GM23338 (cell line): Measurements from ENCODE around the gene FRMD4A. TPM values are rescaled to one million over a fixed set of nuclear protein-coding genes. Genes with fewer than 3 reads are reported as not detected.

Experiments
- ATAC-seq: fragments of 200-7000 bp; cut with Tn5 transposase; 3 replicates; pipeline ENCODE4 v1.9.1; 2020
- DNase-seq: peaks from one replicate; pipeline ENCODE4 v3.0.0-alpha.2; 2015; ENCODE audit warnings: low spot score
- H2AFZ ChIP-seq: fragments of 200-600 bp; sonication (generic); 2 replicates; pipeline ENCODE4 v1.8.0; 2016; ENCODE audit warnings: antibody characterized with exemption, mild to moderate bottlenecking, moderate library complexity
- H3F3A ChIP-seq: fragments of 200-600 bp; sonication (generic); replicated peaks from 2 replicates; pipeline ENCODE4 v1.8.0; 2017; ENCODE audit warnings: antibody characterized with exemption, mixed run types, low read depth
- H3K27ac ChIP-seq: fragments of 200-600 bp; sonication (generic); 2 replicates; pipeline ENCODE4 v1.6.1; 2016; ENCODE audit warnings: low read depth
- H3K27me3 ChIP-seq: fragments of 200-600 bp; sonication (generic); 2 replicates; pipeline ENCODE4 v1.8.0; 2016; ENCODE audit warnings: mild to moderate bottlenecking, mixed run types, moderate library complexity; ENCODE audit not compliant: insufficient read depth
- H3K36me3 ChIP-seq: fragments of 200-600 bp; sonication (generic); 2 replicates; pipeline ENCODE4 v1.8.0; 2016; ENCODE audit warnings: mild to moderate bottlenecking; ENCODE audit not compliant: insufficient read depth
- H3K4me1 ChIP-seq: fragments of 200-600 bp; sonication (generic); 2 replicates; pipeline ENCODE4 v1.8.0; 2016; ENCODE audit warnings: mild to moderate bottlenecking, moderate library complexity; ENCODE audit not compliant: insufficient read depth
- H3K4me2 ChIP-seq: fragments of 200-600 bp; sonication (generic); 2 replicates; pipeline ENCODE4 v1.7.1; 2017; ENCODE audit warnings: mixed run types
- H3K4me3 ChIP-seq: fragments of 200-600 bp; sonication (generic); 2 replicates; pipeline ENCODE4 v1.6.1; 2016; ENCODE audit warnings: mixed run types
- H3K79me2 ChIP-seq: fragments of 200-600 bp; sonication (generic); replicated peaks from 2 replicates; pipeline ENCODE4 v1.8.0; 2017; ENCODE audit warnings: mild to moderate bottlenecking; ENCODE audit not compliant: insufficient read depth
- H3K9me2 ChIP-seq: fragments of 200-600 bp; sonication (generic); 2 replicates; pipeline ENCODE4 v1.8.0; 2017; ENCODE audit not compliant: insufficient read depth
- H4K20me1 ChIP-seq: fragments of 200-600 bp; sonication (generic); replicated peaks from 2 replicates; pipeline ENCODE4 v1.8.0; 2017; ENCODE audit warnings: mild to moderate bottlenecking; ENCODE audit not compliant: insufficient read depth
- H3K27ac Mint-ChIP-seq: 2 replicates; pipeline ENCODE4 v1.8.0; 2020; ENCODE audit warnings: inconsistent platforms, mild to moderate bottlenecking, moderate library complexity, mixed read lengths
- H3K27me3 Mint-ChIP-seq: 3 replicates; pipeline ENCODE4 v1.8.0; 2022; ENCODE audit warnings: low read depth, mild to moderate bottlenecking, moderate library complexity, mixed read lengths, inconsistent platforms; ENCODE audit not compliant: insufficient read depth, poor library complexity
- H3K36me3 Mint-ChIP-seq: 3 replicates; pipeline ENCODE4 v1.8.0; 2021; ENCODE audit warnings: low read depth, mild to moderate bottlenecking, inconsistent platforms, moderate library complexity, mixed read lengths
- H3K4me1 Mint-ChIP-seq: 3 replicates; pipeline ENCODE4 v1.8.0; 2020; ENCODE audit warnings: mild to moderate bottlenecking, inconsistent platforms, mixed read lengths
- H3K4me3 Mint-ChIP-seq: 3 replicates; pipeline ENCODE4 v1.8.0; 2021; ENCODE audit warnings: moderate library complexity, mild to moderate bottlenecking, inconsistent platforms, mixed read lengths
- H3K9me3 Mint-ChIP-seq: 3 replicates; pipeline ENCODE4 v1.8.0; 2020; ENCODE audit warnings: moderate library complexity, mild to moderate bottlenecking, inconsistent platforms, mixed read lengths
- CREB1 ChIP-seq: fragments of 250-450 bp; sonication (Bioruptor Pico); IDR thresholded peaks from 2 replicates; pipeline ENCODE4 v1.5.0; 2020; ENCODE audit warnings: low read depth, mild to moderate bottlenecking, moderate library complexity
- CTCF ChIP-seq, 2 experiments: fragments of 200-600 bp in 1 of 2; sonication (generic) in 1 of 2; conservative IDR thresholded peaks; 2 replicates each; pipeline versions ENCODE4 v1.5.1 to v1.6.1; 2016 to 2017; ENCODE audit warnings: antibody characterized with exemption in 2 of 2, low read depth in 2 of 2, mild to moderate bottlenecking in 2 of 2, moderate library complexity in 1 of 2
- ETS1 ChIP-seq: IDR thresholded peaks from 2 replicates; pipeline ENCODE4 v1.6.1; 2016; ENCODE audit warnings: antibody characterized with exemption
- EZH2phosphoT487 ChIP-seq: fragments of 200-600 bp; sonication (generic); IDR thresholded peaks from one replicate; pipeline ENCODE4 v1.8.1; 2018; ENCODE audit warnings: antibody characterized with exemption; ENCODE audit not compliant: unreplicated experiment
- NANOG ChIP-seq: IDR thresholded peaks from 2 replicates; pipeline ENCODE4 v1.6.1; 2016; ENCODE audit warnings: antibody characterized with exemption, borderline replicate concordance
- POLR2AphosphoS5 ChIP-seq: IDR thresholded peaks from 2 replicates; pipeline ENCODE4 v1.6.1; 2016; ENCODE audit warnings: antibody characterized with exemption, low read depth
- STAT1 ChIP-seq: IDR thresholded peaks from one replicate; pipeline ENCODE4 v1.6.1; 2016; ENCODE audit warnings: antibody characterized with exemption; ENCODE audit not compliant: unreplicated experiment
- ZNF114 ChIP-seq: fragments of 250-450 bp; sonication (Bioruptor Pico); IDR thresholded peaks from 2 replicates; pipeline ENCODE4 v1.5.0; 2020; ENCODE audit warnings: mild to moderate bottlenecking, moderate library complexity
- ZNF462 ChIP-seq: fragments of 250-450 bp; sonication (Bioruptor Pico); IDR thresholded peaks from 2 replicates; pipeline ENCODE4 v1.5.0; 2020; ENCODE audit warnings: mild to moderate bottlenecking, moderate library complexity
- polyA plus RNA-seq: library from polyadenylated mRNA; unstranded; fragments of >200 nt; fragmentation: Nextera tagmentation; extraction: Ambion mirVana; gene quantifications from 2 replicates; pipeline ENCODE4 v1.2.1, GENCODE V29; 2016
- total RNA-seq: library from RNA; depleted of rRNA; stranded (reverse); fragments of >200 nt; shearing (Covaris generic); gene quantifications from 2 replicates; pipeline ENCODE4 v1.2.3, GENCODE V29; 2014

Gene FRMD4A
- total and polyA plus RNA-seq, 2 experiments from 2014 or later = 14.0 to 20.1 TPM

GRCh38 chr10:13837966-13838365, 492.8 kb downstream of the FRMD4A start (continued):
- TF ChIP-seq ZNF462 (CRISPR knock-in tag) = no peak
- TF ChIP-seq STAT1 = no peak
- TF ChIP-seq EZH2phosphoT487 = no peak
- TF ChIP-seq CREB1 = no peak
- TF ChIP-seq POLR2AphosphoS5 = no peak

DNA sequence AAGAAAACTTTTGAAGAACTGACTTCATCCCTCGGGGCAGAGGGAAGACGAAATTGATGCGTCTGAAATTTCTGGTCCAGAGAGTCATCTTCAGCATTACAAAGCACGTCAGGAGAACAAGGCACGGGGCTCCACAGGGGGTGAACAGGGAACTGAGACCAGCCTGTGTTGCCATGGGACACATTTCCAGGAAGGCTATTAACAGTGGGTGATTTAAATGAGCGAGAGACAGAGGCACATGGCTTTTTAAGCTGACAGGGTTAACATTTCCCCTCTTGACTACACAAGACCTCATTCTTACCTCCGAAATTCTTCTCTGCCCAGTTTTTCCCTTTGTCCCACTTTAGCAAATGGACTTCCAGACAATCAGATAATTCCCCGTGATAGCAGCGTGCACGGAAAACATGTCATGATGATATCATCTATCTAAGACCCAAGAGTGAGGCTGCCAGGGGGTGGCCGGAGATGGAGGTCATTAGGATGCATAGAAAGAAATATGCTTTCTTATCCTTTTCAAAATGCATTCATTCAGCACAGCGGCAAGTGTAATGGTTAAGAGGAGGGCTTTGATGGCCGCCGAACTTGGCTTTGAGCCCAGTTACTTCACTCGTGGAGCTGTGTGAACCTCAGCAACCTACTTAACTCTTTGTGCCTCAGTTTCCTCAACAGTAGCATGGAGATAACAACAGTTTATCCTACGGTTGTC, 496.0 kb downstream of the FRMD4A start:
- Histone ChIP-seq H4K20me1 (no peaks in the 10 kb centered on the region), H3K4me3 (no peak overlapping the region), H3K79me2 (no peaks in the 10 kb centered on the region), H3K4me1 (peaks cover 18% of the 10 kb centered on the region), H3K27me3 (no peaks in the 10 kb centered on the region), H3F3A (no peaks in the 10 kb centered on the region), H3K9me2 (no peaks in the 10 kb centered on the region), H3K27ac (peak overlapping the region; percentile 33; the same call in 1 of the 2 replicates), H3K4me2 (peak overlapping the region; percentile 60; the same call in 1 of the 2 replicates), H3K36me3 (no peaks in the 10 kb centered on the region), H2AFZ (no peak overlapping the region)
- peaks cover 2% of the 10 kb centered on the region; the same call in 1 of the 3 replicates for H3K36me3 Mint-ChIP-seq
- H3K4me1 Mint-ChIP-seq = peaks cover 24% of the 10 kb centered on the region
- H3K4me3 Mint-ChIP-seq = no peak overlapping the region
- DNase-seq = peak; percentile 46
- peak; percentile 46 for ATAC-seq
- H3K9me3 Mint-ChIP-seq = no peaks in the 10 kb centered on the region
- no peak overlapping the region for H3K27ac Mint-ChIP-seq
- peaks cover 11% of the 10 kb centered on the region for H3K27me3 Mint-ChIP-seq
- TF ChIP-seq NANOG = no peak
- TF ChIP-seq STAT1 = no peak
- no peak for TF ChIP-seq ZNF114
- TF ChIP-seq POLR2AphosphoS5 = no peak
- TF ChIP-seq ETS1 = no peak
- TF ChIP-seq CTCF (conservative IDR thresholded peaks at IDR 0.05; ENCODE audit: low read depth in 2 of 2) = no peak
